T-helper 1 cell treated with Interleukin-12 subunit alpha and Interleukin-12 subunit beta and Interleukin-4 antibody, amounts not matched to agents 30 μg/mL and 1 μg/mL, for 36 hours (primary cell): Measurements from ENCODE around the gene SCNN1B.

ENCODE experiments used
- H3K27ac Mint-ChIP-seq: one replicate; pipeline ENCODE4 v1.8.0; 2021; ENCODE audit warnings: mild to moderate bottlenecking, mixed read lengths
- H3K27me3 Mint-ChIP-seq: one replicate; pipeline ENCODE4 v1.8.0; 2021; ENCODE audit warnings: low read depth, mixed read lengths
- H3K36me3 Mint-ChIP-seq: one replicate; pipeline ENCODE4 v1.8.0; 2021; ENCODE audit warnings: low read depth, mixed read lengths
- H3K4me1 Mint-ChIP-seq: one replicate; pipeline ENCODE4 v1.8.0; 2021; ENCODE audit warnings: low read depth, mixed read lengths
- H3K4me3 Mint-ChIP-seq: one replicate; pipeline ENCODE4 v1.8.0; 2021; ENCODE audit warnings: mild to moderate bottlenecking, moderate library complexity, mixed read lengths
- H3K9me3 Mint-ChIP-seq: one replicate; pipeline ENCODE4 v1.8.0; 2021; ENCODE audit warnings: mixed read lengths

Gene SCNN1B

GRCh38 chr16:23301251-23302044 lies 654 bp upstream of the SCNN1B start:
- Mint-ChIP-seq H3K4me3 (no peak overlapping the region), H3K4me1 (no peaks in the 10 kb centered on the region), H3K36me3 (peaks cover 3% of the 10 kb centered on the region), H3K27me3 (peaks cover 24% of the 10 kb centered on the region), H3K27ac (no peak overlapping the region), H3K9me3 (no peaks in the 10 kb centered on the region)

DNA sequence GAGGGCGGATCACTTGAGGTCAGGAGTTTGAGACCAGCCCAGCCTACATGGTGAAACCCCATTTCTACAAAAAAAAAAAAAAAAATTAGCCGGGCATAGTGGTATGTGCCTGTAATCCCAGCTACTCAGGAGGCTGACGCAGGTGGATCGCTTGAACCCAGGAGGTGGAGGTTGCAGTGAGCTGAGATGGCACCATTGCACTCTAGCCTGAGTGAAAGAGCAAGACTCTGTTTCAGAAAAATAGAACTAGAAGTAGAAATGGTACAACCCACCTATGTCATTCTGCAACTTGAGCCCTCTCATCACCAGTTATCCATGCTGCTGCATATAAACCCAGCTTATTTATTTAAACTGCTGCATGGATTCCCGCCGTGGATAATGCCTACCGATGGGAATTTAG lies 1.6 kb downstream of the SCNN1B start:
- Mint-ChIP-seq H3K27ac (no peak overlapping the region), H3K9me3 (no peaks in the 10 kb centered on the region), H3K4me3 (no peak overlapping the region), H3K4me1 (no peaks in the 10 kb centered on the region), H3K27me3 (peaks cover 24% of the 10 kb centered on the region), H3K36me3 (peaks cover 3% of the 10 kb centered on the region)

- Mint-ChIP-seq H3K27ac (no peak overlapping the region), H3K27me3 (peaks cover 24% of the 10 kb centered on the region), H3K9me3 (no peaks in the 10 kb centered on the region), H3K4me3 (no peak overlapping the region), H3K36me3 (peaks cover 3% of the 10 kb centered on the region), H3K4me1 (no peaks in the 10 kb centered on the region)
Observed at GRCh38 chr16:23304620-23305019, 2.5 kb downstream of the SCNN1B start.

DNA sequence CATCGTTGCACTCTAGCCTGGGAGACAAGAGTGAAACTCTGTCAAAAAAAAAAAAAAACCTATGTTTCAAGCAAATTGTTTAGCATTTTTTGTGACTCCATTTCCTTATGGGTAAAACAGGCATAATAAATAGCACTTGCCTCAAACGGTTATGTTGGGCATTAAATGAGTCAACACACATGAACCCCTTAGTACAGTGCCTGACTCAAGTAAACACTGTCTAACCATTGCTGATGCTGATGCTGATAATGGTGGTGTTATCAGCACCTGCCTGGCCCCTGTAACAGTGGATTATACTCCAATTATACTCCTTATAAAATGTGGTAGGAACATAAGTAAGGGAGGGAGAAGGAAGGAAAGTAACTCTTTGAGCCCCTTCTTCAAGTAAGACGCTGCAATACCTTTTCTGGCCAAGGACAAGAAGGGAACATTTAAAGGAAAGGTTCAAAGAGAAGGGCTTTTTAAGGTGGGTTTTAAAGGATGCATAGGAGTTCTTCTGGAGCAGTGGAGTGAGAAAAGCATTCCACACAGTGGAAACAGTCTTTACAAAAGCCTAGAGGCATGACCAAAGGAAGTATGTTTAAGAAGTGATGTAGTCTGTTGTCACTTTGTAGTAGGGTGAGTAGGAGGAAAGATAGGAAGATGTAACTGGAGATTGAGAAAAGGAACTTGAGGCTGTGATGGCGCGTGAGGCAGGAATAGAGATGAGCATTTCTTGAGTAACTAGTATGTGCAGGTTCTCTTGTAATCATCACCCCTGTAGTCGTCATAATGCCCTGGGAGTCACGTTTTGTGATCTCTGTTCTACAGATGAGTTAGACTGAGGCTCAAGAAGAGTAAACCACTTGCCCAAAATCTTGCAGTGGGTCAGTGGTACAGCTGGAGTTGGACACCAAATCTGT lies 4.3 kb downstream of the SCNN1B start:
- Mint-ChIP-seq H3K27me3 (peaks cover 17% of the 10 kb centered on the region), H3K36me3 (peaks cover 1% of the 10 kb centered on the region), H3K27ac (no peak overlapping the region), H3K9me3 (no peaks in the 10 kb centered on the region), H3K4me3 (no peak overlapping the region), H3K4me1 (no peaks in the 10 kb centered on the region)

- no peak overlapping the region for H3K4me3 Mint-ChIP-seq
- H3K27ac Mint-ChIP-seq: no peak overlapping the region
- H3K9me3 Mint-ChIP-seq: no peaks in the 10 kb centered on the region
- H3K27me3 Mint-ChIP-seq: no peaks in the 10 kb centered on the region
- no peaks in the 10 kb centered on the region for H3K4me1 Mint-ChIP-seq
- H3K36me3 Mint-ChIP-seq: no peaks in the 10 kb centered on the region
Observed at GRCh38 chr16:23310217-23310616, 8.1 kb downstream of the SCNN1B start.

DNA sequence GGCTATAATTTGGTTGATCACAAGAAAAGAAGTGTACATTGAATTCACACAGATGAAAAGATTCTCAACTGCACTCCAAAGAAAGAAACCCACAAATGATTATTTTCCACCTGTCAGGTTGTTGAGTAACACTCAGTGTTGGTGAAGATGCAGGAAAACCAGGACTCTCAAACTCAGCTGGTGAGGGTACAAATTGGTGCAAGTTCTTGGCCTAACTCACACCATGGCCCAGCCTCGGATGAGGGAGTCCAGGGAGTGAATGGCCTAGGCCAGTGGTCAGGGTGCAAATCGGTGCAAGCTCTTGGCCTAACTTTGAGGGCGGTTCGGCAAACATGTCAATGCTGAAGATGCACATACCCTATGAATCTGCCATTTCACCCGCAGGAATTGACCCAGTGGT lies 8.6 kb downstream of the SCNN1B start:
- Mint-ChIP-seq H3K4me3 (no peak overlapping the region), H3K27ac (no peak overlapping the region), H3K9me3 (no peaks in the 10 kb centered on the region), H3K27me3 (no peaks in the 10 kb centered on the region), H3K4me1 (no peaks in the 10 kb centered on the region), H3K36me3 (no peaks in the 10 kb centered on the region)

GRCh38 chr16:23316232-23316631 lies 14.1 kb downstream of the SCNN1B start:
- Mint-ChIP-seq H3K4me3 (no peak overlapping the region), H3K27me3 (no peaks in the 10 kb centered on the region), H3K9me3 (no peaks in the 10 kb centered on the region), H3K4me1 (no peaks in the 10 kb centered on the region), H3K27ac (no peak overlapping the region), H3K36me3 (no peaks in the 10 kb centered on the region)

GRCh38 chr16:23316634-23317265 lies 14.6 kb downstream of the SCNN1B start:
- H3K27me3 Mint-ChIP-seq: no peaks in the 10 kb centered on the region
- no peak overlapping the region for H3K27ac Mint-ChIP-seq
- no peak overlapping the region for H3K4me3 Mint-ChIP-seq
- H3K4me1 Mint-ChIP-seq: no peaks in the 10 kb centered on the region
- no peaks in the 10 kb centered on the region for H3K36me3 Mint-ChIP-seq
- H3K9me3 Mint-ChIP-seq: no peaks in the 10 kb centered on the region

GRCh38 chr16:23317266-23317661 lies 15.2 kb downstream of the SCNN1B start:
- Mint-ChIP-seq H3K9me3 (no peaks in the 10 kb centered on the region), H3K4me3 (no peak overlapping the region), H3K27me3 (no peaks in the 10 kb centered on the region), H3K27ac (no peak overlapping the region), H3K36me3 (no peaks in the 10 kb centered on the region), H3K4me1 (no peaks in the 10 kb centered on the region)

- Mint-ChIP-seq H3K36me3 (no peaks in the 10 kb centered on the region), H3K9me3 (no peaks in the 10 kb centered on the region), H3K4me3 (no peak overlapping the region), H3K27ac (no peak overlapping the region), H3K27me3 (no peaks in the 10 kb centered on the region), H3K4me1 (no peaks in the 10 kb centered on the region)
Observed at GRCh38 chr16:23317751-23318150, 15.6 kb downstream of the SCNN1B start.

DNA sequence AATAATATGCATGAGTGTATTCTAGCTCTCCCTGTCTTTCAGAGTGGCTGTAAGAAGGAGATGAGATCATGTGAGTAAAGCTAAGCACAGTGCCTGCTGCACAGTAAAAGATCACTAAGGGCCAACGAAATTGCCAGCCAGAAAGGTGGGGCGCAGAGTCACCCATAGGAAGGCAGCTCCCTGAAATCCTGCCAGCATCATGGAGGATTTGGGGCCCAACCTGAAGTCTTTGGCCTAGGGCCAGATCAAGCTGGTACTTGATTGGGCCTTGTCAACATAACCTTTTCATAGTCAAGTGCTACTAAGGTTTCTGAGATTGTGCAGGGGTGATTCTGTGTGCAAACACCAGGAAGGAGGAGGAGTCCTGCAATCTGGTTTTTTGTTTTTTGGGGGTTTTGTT lies 16.5 kb downstream of the SCNN1B start:
- Mint-ChIP-seq H3K9me3 (no peaks in the 10 kb centered on the region), H3K36me3 (no peaks in the 10 kb centered on the region), H3K4me1 (no peaks in the 10 kb centered on the region), H3K27ac (no peak overlapping the region), H3K27me3 (no peaks in the 10 kb centered on the region), H3K4me3 (no peak overlapping the region)

DNA sequence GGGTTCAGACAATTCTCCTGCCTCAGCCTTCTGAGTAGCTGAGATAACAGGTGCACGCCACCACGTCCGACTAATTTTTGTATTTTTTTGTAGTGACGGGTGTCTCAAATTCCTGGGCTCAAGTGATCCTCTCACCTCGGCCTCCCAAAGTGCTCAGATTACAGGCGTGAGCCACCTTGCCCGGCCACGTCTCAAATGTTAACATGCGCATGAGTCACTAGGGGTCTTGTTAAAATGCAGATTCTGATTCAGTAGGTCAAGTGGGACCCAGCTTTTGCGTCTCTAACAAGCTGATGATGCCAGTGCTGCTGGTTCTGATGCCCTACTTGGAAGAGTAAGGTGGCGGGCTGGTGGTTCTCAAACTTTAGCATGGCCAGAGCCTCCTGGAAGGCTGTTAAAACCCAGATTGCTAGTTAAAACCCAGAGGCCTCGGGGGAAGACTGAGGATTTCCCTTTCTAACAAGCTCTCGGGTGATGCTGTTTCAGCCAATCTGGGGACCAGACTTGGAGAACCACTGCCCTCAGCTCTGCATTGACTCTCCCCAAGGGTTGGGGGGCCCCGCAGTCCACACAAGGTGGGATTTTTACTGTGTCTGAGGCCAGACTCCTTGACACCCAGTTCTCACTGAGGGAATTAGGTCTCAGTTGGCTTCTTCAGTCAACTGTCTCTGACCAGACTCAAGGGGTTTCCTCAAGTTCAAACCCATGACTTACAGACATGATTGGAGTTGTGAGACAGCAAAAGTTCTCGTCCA lies 17.9 kb downstream of the SCNN1B start:
- Mint-ChIP-seq H3K4me3 (no peak overlapping the region), H3K27me3 (no peaks in the 10 kb centered on the region), H3K27ac (no peak overlapping the region), H3K9me3 (no peaks in the 10 kb centered on the region), H3K36me3 (no peaks in the 10 kb centered on the region), H3K4me1 (no peaks in the 10 kb centered on the region)

DNA sequence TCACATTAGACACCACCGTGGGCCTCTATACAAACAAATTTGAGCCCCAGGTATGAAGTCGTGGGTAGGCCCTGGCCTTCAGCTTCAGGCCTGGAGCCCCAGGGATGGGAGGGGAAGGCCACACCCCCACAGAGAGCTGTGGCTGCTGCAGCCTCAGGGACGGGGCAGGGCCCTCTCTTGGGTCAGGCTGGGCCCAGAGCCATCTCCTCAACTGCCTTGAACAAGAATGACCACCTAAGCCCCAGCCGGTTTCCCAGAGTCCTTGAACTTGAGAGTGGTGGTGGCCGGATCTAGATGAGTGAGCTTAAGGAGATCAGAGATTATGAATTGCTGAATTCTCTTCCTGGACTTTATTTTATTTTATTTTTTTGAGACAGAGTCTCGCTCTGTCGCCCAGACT lies 18.6 kb downstream of the SCNN1B start:
- H3K9me3 Mint-ChIP-seq: no peaks in the 10 kb centered on the region
- no peak overlapping the region for H3K4me3 Mint-ChIP-seq
- H3K27ac Mint-ChIP-seq: no peak overlapping the region
- no peaks in the 10 kb centered on the region for H3K4me1 Mint-ChIP-seq
- no peaks in the 10 kb centered on the region for H3K36me3 Mint-ChIP-seq
- no peaks in the 10 kb centered on the region for H3K27me3 Mint-ChIP-seq

DNA sequence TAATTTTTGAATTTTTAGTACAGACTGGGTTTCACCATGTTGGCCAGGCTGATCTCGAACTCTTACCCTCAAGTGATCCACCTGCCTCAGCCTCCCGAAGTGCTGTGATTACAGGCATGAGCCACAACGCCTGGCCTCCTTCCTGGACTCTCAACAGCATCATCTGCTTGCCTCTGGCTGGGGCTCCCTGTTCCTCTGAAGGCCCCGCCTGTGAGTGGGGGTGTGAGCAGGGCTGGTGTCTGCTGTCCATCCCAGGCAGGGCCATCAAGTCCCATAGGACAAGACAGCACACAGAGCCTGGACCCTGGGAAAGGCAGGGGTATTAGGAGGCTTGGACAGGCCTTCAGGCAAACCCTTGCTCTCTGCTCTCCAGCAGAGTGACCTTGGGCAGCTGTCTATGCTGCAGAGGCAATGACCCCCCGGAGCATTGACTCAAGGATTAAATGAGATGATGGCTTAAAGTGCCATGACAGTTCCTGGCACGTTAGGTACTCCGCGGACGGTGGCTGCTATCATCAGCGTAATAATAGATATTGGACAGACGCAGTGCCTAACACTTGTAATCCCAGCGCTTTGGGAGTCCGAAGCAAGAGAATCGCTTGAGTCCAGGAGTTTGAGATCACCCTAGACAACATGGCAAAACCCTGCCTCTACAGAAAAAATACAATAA lies 19.2 kb downstream of the SCNN1B start:
- Mint-ChIP-seq H3K27ac (no peak overlapping the region), H3K4me1 (no peaks in the 10 kb centered on the region), H3K9me3 (no peaks in the 10 kb centered on the region), H3K4me3 (no peak overlapping the region), H3K27me3 (no peaks in the 10 kb centered on the region), H3K36me3 (no peaks in the 10 kb centered on the region)
